ENCODE measurements around the gene SYTL3. TPM values are rescaled to one million over a fixed set of nuclear protein-coding genes. Genes with fewer than 3 reads are reported as not detected.
A peak's percentile ranks its signal among the peaks of the same experiment; 100 is the strongest.

SYTL3 gene
- total RNA-seq, 2 experiments from 2014 or later, result 43.5 to 48.3 TPM

GRCh38 chr6:158773581-158774449, 124.0 kb downstream of the SYTL3 start:
- Mint-ChIP-seq H3K36me3 (ENCODE audit: low read depth) (peaks cover 84% of the 10 kb centered on the region), H3K9me3 (ENCODE audit: insufficient read depth) (no peaks in the 10 kb centered on the region), H3K4me3 (no peak overlapping the region), H3K4me1 (ENCODE audit: low read depth) (peaks cover 40% of the 10 kb centered on the region), H3K27me3 (ENCODE audit: low read depth) (no peaks in the 10 kb centered on the region), H3K27ac (peak overlapping the region; percentile 23)
- ChIA-PET CTCF (no interaction called here), POLR2A (no interaction called here)
- no peak for ATAC-seq
- DNase-seq, result no peak

GRCh38 chr6:158774717-158775449, 125.0 kb downstream of the SYTL3 start:
- no peaks in the 10 kb centered on the region for H3K9me3 Mint-ChIP-seq (ENCODE audit: insufficient read depth)
- ChIA-PET POLR2A (no interaction called here), CTCF (interaction anchor here (0.6 to 0.8 kb wide), 2 partner anchors 84 to 198 kb away, joined by 3 read pairs; no protein-coding TSS in a partner anchor)
- peaks cover 40% of the 10 kb centered on the region for H3K4me1 Mint-ChIP-seq (ENCODE audit: low read depth)
- ATAC-seq (no peak), DNase-seq (no peak)
- no peak overlapping the region for H3K27ac Mint-ChIP-seq
- peaks cover 80% of the 10 kb centered on the region for H3K36me3 Mint-ChIP-seq (ENCODE audit: low read depth)
- H3K27me3 Mint-ChIP-seq (ENCODE audit: low read depth), result no peaks in the 10 kb centered on the region
- H3K4me3 Mint-ChIP-seq, result no peak overlapping the region

DNA sequence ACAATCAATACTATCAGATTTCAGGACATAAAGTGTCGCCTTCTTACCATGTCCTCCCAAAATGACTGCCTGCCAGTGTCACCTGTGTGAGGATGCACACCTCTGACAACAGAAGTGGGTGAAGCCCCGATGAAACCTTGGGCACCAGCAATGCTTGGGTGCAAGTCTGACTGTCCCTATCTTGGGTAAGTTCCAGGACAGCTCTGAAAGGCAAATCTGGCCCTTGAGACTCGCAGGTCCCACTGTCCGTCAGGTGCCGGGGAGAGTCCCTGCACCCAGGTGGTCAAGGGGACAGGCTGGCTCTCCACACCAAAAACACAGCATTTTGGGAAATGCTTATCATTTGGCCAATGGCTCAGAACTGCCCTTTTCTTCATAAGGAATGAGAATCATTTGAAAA, 126.0 kb downstream of the SYTL3 start:
- Mint-ChIP-seq H3K36me3 (ENCODE audit: low read depth) (peaks cover 81% of the 10 kb centered on the region), H3K27me3 (ENCODE audit: low read depth) (no peaks in the 10 kb centered on the region), H3K9me3 (ENCODE audit: insufficient read depth) (no peaks in the 10 kb centered on the region), H3K27ac (no peak overlapping the region), H3K4me3 (no peak overlapping the region), H3K4me1 (ENCODE audit: low read depth) (peaks cover 41% of the 10 kb centered on the region)
- POLR2A ChIA-PET, result no interaction called here
- DNase-seq (no peak), ATAC-seq (no peak)
- CTCF ChIA-PET, result interaction anchor here (0.8 kb wide), 1 partner anchor 197 kb away, joined by 3 read pairs; no protein-coding TSS in a partner anchor

DNA sequence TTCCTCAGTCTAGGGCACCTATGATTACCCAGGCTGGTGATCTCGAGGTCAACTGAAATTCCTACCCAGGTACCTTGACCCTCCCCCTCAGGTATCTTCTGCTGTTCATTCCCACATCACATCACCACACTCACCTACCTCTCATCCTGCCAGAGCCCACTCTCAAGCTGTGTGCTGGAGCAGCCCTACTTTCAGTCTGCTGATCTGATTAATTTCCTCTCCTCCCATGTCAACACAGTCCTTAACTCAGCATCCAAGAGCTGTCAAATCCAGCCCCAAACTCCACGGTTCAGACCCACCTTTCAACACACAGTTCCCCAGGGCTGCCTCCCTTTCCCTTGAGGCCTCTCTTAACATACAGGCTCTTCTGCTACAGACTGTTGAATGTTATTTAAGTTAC, 126.9 kb downstream of the SYTL3 start:
- H3K4me3 Mint-ChIP-seq, result no peak overlapping the region
- DNase-seq (no peak), ATAC-seq (no peak)
- no peaks in the 10 kb centered on the region for H3K27me3 Mint-ChIP-seq (ENCODE audit: low read depth)
- no peaks in the 10 kb centered on the region for H3K9me3 Mint-ChIP-seq (ENCODE audit: insufficient read depth)
- peaks cover 33% of the 10 kb centered on the region for H3K4me1 Mint-ChIP-seq (ENCODE audit: low read depth)
- peak overlapping the region; percentile 62 for H3K27ac Mint-ChIP-seq
- ChIA-PET CTCF (interaction anchor here (1.6 kb wide), 1 partner anchor 194 kb away, joined by 3 read pairs; no protein-coding TSS in a partner anchor), POLR2A (no interaction called here)
- peaks cover 81% of the 10 kb centered on the region for H3K36me3 Mint-ChIP-seq (ENCODE audit: low read depth)

GRCh38 chr6:158777510-158777909, 127.7 kb downstream of the SYTL3 start:
- CTCF ChIA-PET, result interaction anchor here (1.6 kb wide), 1 partner anchor 194 kb away, joined by 3 read pairs; no protein-coding TSS in a partner anchor

DNA sequence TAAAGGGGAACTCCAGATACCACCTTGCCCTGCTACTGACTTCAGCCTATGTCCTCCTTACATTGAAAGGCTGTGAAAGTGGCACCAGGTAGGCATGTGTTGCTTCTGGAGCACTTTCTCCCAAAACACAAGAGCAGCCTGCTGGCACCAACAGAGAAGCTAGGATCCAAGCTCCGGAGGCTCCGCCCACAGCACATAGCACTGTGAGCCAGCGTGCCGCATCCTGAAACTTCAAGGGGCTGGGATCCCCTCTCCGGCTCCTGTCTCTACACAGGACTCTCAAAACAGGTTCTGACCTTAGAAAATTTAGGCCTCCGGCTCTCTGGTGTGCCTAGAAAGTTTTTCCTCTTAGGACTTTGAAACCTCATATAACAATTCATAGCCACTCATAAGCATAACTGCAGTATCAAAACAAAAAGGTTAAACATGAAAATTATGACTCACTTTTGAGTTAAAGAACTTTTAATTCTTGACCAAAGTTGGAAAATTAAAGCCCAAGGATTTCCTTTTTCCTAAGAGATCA, 128.2 kb downstream of the SYTL3 start:
- H3K27ac Mint-ChIP-seq, result no peak overlapping the region
- CTCF ChIA-PET, result interaction anchor here (1.6 kb wide), 1 partner anchor 193 kb away, joined by 3 read pairs; no protein-coding TSS in a partner anchor

More at GRCh38 chr6:158777510-158777909, 127.7 kb downstream of the SYTL3 start:
- POLR2A ChIA-PET, result no interaction called here
- no peaks in the 10 kb centered on the region for H3K9me3 Mint-ChIP-seq (ENCODE audit: insufficient read depth)
- peaks cover 82% of the 10 kb centered on the region for H3K36me3 Mint-ChIP-seq (ENCODE audit: low read depth)
- ATAC-seq, result no peak
- peaks cover 29% of the 10 kb centered on the region for H3K4me1 Mint-ChIP-seq (ENCODE audit: low read depth)
- H3K27me3 Mint-ChIP-seq (ENCODE audit: low read depth), result no peaks in the 10 kb centered on the region
- no peak for DNase-seq
- peak overlapping the region; percentile 51 for H3K27ac Mint-ChIP-seq
- H3K4me3 Mint-ChIP-seq, result no peak overlapping the region

DNA sequence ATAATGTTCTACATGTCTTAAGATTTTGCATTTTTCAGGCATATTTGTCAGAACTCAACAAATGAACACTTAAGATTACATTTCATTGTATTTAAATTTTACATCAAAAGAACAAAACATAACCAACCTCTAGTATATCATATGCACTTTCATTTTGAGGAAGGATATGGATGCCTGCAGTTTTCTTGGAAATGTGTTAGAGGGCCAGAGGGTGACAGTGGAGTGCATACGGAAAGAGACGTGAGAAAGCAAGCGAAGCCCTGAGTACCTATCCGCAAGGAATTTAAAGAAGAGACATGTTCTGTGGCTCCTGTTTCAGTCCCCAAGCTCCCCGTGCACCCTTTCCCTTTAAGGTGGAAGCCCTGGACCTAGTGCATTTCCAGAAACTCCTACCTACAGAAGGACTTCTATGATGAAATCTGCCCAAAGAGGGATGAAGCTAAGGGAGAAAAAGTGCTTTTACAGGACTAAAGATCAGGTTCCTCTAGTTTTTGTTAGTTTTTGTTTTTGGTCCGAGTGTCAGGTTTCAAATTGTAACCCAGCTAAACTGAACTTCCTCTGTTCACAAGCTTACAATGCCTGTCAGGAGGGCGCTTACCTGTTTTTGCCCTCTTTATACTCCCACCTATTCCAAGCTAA, 130.5 kb downstream of the SYTL3 start:
- Mint-ChIP-seq H3K27ac (no peak overlapping the region), H3K27me3 (ENCODE audit: low read depth) (no peaks in the 10 kb centered on the region), H3K9me3 (ENCODE audit: insufficient read depth) (no peaks in the 10 kb centered on the region), H3K4me3 (no peak overlapping the region), H3K4me1 (ENCODE audit: low read depth) (peaks cover 31% of the 10 kb centered on the region), H3K36me3 (ENCODE audit: low read depth) (peaks cover 88% of the 10 kb centered on the region)
- ChIA-PET POLR2A (interaction anchor here (0.7 to 1.5 kb wide), 2 partner anchors 12 to 957 kb away, joined by 3 read pairs; no protein-coding TSS in a partner anchor), CTCF (interaction anchor here (0.7 to 1.7 kb wide), 3 partner anchors 9 to 192 kb away, joined by 3 to 8 read pairs (median 4); no protein-coding TSS in a partner anchor)
- ATAC-seq (no peak), DNase-seq (no peak)

More for the DNA sequence above, 128.2 kb downstream of the SYTL3 start:
- H3K27me3 Mint-ChIP-seq (ENCODE audit: low read depth), result no peaks in the 10 kb centered on the region
- no peaks in the 10 kb centered on the region for H3K9me3 Mint-ChIP-seq (ENCODE audit: insufficient read depth)
- H3K4me3 Mint-ChIP-seq, result no peak overlapping the region
- ATAC-seq (no peak), DNase-seq (no peak)
- peaks cover 82% of the 10 kb centered on the region for H3K36me3 Mint-ChIP-seq (ENCODE audit: low read depth)
- peaks cover 23% of the 10 kb centered on the region for H3K4me1 Mint-ChIP-seq (ENCODE audit: low read depth)
- POLR2A ChIA-PET, result no interaction called here

- no peaks in the 10 kb centered on the region for H3K27me3 Mint-ChIP-seq (ENCODE audit: low read depth)
- peaks cover 83% of the 10 kb centered on the region for H3K36me3 Mint-ChIP-seq (ENCODE audit: low read depth)
- H3K4me3 Mint-ChIP-seq, result no peak overlapping the region
- POLR2A ChIA-PET, result interaction anchor here (0.8 to 1.5 kb wide), 2 partner anchors 12 to 13 kb away, joined by 3 to 4 read pairs; no protein-coding TSS in a partner anchor
- ATAC-seq, result no peak
- CTCF ChIA-PET, result interaction anchor here (0.7 to 1.7 kb wide), 5 partner anchors 8 to 228 kb away, joined by 3 to 8 read pairs (median 3); no protein-coding TSS in a partner anchor
- no peak overlapping the region for H3K27ac Mint-ChIP-seq
- peaks cover 32% of the 10 kb centered on the region for H3K4me1 Mint-ChIP-seq (ENCODE audit: low read depth)
- H3K9me3 Mint-ChIP-seq (ENCODE audit: insufficient read depth), result no peaks in the 10 kb centered on the region
- DNase-seq, result no peak
These were observed 131.3 kb downstream of the SYTL3 start for GRCh38 chr6:158780988-158781691.

- ChIA-PET POLR2A (interaction anchor here (0.8 kb wide), 1 partner anchor 12 kb away, joined by 4 read pairs; no protein-coding TSS in a partner anchor), CTCF (interaction anchor here (0.9 to 1.7 kb wide), 5 partner anchors 11 to 353 kb away, joined by 3 to 8 read pairs (median 4); no protein-coding TSS in a partner anchor)
- H3K36me3 Mint-ChIP-seq (ENCODE audit: low read depth), result peaks cover 85% of the 10 kb centered on the region
- no peak for ATAC-seq
- H3K9me3 Mint-ChIP-seq (ENCODE audit: insufficient read depth), result no peaks in the 10 kb centered on the region
- no peak overlapping the region for H3K4me3 Mint-ChIP-seq
- H3K4me1 Mint-ChIP-seq (ENCODE audit: low read depth), result peaks cover 34% of the 10 kb centered on the region
- DNase-seq, result no peak
- no peak overlapping the region for H3K27ac Mint-ChIP-seq
- H3K27me3 Mint-ChIP-seq (ENCODE audit: low read depth), result no peaks in the 10 kb centered on the region
These were observed 132.0 kb downstream of the SYTL3 start for GRCh38 chr6:158781692-158782373.

GRCh38 chr6:158782432-158783166, 132.7 kb downstream of the SYTL3 start:
- no peaks in the 10 kb centered on the region for H3K27me3 Mint-ChIP-seq (ENCODE audit: low read depth)
- ATAC-seq (no peak), DNase-seq (no peak)
- POLR2A ChIA-PET, result no interaction called here
- H3K9me3 Mint-ChIP-seq (ENCODE audit: insufficient read depth), result no peaks in the 10 kb centered on the region
- CTCF ChIA-PET, result interaction anchor here (1.2 to 1.7 kb wide), 3 partner anchors 10 to 352 kb away, joined by 4 to 8 read pairs (median 5); no protein-coding TSS in a partner anchor
- H3K36me3 Mint-ChIP-seq (ENCODE audit: low read depth), result peaks cover 84% of the 10 kb centered on the region
- no peak overlapping the region for H3K27ac Mint-ChIP-seq
- peaks cover 34% of the 10 kb centered on the region for H3K4me1 Mint-ChIP-seq (ENCODE audit: low read depth)
- no peak overlapping the region for H3K4me3 Mint-ChIP-seq

All from activated CD8-positive, alpha-beta T cell treated with anti-CD3 and anti-CD28 coated beads, Interleukin-2, amount 10 ng/mL, durations not matched to agents 7 days and 5 days (primary cell).